CD4-positive, alpha-beta T cell treated with Interleukin-6 for 4 hours (primary cell): Measurements from ENCODE around the gene CFAP46.

ENCODE experiments used
- DNase-seq: peaks from one replicate; pipeline ENCODE4 v3.0.0-alpha.2; 2020; ENCODE audit warnings: mixed read lengths

The CFAP46 gene

DNA sequence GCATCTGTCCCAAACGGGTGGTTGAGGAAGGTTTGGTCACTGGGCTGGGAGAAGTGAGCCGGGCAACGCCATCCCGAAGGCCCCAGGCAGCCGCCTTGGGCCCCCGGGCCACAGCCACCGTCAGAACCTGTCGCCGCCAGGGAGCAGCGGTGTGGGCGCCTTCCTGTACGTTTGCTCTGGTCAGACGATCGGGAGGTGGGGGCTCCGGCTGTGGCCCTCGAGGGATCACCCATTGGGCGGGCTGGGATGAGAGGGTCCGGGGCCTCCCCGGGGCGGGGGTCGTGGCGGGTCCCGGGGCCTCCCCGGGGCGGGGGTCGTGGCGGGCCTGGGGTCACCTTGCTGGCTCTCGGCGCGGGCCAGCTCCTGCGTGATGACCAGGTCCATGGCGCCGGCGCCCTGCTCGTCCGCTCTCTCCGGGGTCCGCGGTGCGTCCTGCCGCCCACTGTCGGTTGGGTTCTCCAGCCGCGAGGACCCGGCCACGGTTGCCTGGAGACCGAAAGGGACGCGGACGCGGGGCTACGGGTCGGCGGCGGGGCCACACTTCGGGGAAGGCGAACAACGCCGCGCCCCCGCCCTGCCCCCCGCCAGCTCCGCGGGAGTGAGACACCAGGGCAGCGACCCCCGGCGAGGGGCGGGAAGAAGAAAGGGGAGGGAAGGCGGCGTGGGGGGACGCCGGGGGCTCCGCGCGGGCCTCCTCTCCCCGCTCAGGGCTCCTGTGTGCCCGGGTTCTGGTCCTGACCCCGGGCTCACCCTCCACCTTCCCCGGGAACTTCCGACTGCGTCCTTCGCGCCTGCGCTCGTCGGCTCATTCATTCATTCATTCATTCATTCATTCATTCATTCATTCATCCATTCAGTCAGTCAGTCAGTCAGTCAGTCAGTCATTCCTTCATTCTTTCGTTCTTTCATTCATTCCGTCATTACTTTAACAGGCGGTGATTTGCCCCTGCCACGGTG lies at the start of gene CFAP46:
CFAP46 (minus strand) TSS at position 470 of the 957 bp plus-strand sequence; CDS start at position 384, 86 bp downstream.
- no peak for DNase-seq

- no peak for DNase-seq
Measured at GRCh38 chr10:132991706-132992432, 49.5 kb upstream of the CFAP46 start.

DNA sequence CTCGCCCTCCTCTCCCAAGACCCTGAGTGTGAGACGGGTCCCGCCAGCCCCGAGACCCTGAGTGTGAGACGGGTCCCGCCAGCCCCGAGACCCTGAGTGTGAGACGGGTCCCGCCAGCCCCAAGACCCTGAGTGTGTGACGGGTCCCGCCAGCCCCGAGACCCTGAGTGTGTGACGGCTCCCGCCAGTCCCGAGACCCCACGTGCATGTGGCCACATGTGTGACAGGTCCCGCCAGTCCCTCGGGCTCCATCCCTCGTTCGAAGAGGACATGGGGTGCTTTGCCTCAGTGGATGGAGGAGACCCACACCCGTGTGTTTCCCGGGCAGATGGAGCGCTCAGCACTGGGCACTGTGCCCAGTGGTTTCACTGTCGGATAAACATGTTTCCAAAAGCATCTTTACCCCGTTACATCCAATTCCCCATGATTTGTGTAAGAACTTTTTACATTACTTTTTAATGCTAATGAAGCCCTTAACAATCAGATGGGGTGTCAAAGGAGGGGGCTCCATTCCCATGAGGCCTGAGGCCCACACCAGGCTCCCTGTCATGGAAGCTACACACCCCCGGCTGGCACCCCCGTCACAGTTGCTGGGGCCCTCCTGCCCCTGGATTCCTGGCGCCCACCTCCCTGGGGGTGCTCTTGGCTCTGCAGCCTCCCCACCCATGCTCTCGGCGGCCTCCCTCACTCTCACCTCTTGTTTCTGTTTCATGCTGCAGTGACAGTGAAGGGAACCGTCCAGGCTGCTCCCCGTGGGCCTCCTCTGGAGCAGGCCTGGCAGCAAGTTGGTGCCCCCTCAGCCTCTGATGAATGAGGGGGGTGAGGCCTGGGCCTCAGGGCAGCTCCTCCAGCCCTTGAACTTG lies 48.5 kb upstream of the CFAP46 start:
- DNase-seq: no peak

DNA sequence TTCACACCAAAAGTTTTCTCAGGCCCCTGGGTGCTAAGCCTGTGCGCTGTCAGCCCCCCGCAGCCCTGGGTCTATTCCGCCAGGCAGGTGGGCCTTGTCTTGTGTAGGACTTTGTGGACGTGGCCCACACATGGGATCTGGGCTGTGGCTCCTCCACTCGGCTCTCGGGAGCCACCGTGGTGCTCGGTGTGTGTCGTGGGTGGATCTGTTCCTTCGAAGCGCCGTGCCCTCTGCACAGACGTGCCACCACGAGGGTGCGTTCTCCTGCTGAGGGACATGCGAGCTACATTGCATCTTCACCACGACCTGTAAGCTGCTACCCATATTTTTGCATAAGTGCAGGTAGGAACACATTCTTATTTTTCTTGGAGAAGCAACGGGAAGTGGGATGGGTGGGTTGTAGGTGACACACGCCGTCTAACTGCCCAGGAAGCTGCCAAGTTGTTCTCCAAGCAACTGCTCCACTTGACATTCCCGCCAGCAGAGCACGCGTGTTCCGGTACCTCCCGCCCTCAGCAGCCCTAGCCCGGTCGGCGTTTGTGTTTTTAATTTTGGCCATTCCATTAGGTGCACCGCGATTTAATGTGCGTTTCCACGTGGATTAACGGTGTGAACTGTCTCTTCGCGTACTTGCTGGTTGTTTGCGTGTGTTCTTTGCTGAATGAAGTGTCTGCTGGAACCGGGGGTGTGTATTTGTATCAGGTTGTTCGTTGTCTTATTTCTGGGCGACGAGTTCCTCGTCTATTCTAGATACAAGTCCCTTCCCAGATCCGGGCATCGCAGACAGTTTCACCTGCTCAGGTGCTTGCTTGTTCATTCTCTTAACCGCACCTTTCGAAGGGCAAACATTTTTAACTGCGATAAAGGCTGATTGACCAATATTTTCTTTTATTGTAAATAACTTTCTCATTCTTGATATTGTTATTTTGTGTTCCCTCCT lies 47.4 kb upstream of the CFAP46 start:
- DNase-seq: no peak

GRCh38 chr10:132988988-132989387 lies 46.6 kb upstream of the CFAP46 start:
- no peak for DNase-seq

DNA sequence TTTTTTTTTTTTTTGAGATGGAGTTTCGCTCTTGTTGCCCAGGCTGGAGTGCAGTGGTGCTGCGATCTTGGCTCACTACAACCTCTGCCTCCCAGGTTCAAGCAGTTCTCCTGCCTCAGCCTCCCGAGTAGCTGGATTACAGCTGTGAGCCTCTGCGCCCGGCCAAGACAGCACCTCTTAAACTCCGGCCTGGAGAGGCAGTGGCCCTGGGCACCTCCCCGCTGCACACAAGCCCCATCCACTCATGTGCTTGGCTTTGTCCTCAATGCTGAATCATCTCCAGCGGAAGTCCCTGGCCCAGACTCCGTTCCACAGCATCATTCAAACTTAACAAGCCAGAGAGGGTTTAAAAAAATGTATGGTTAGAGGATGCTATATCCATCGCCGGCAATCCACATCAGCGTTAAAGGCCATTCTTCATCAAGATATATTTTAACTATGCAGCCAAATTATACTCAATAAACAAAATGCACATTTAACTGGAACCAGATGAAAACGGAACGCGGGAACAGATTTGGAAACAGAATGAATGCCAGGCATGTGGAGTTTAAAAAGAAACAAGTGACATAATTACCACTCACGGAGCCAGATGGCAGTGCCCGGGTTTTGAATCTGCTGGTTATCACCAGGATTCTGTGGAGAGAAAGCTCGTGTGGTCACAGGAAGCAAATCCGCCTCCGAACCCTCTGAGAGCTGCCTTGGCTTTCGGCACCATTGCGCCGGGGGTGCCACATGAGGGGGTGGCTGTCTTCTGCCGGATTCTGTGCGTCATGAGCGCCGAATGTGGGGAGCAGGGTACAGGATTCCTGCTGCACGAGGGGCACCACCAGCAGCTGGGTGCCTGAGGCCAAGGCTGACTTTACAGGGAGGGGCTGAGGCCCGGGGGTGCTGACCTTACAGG lies 45.6 kb upstream of the CFAP46 start:
- DNase-seq: no peak

DNA sequence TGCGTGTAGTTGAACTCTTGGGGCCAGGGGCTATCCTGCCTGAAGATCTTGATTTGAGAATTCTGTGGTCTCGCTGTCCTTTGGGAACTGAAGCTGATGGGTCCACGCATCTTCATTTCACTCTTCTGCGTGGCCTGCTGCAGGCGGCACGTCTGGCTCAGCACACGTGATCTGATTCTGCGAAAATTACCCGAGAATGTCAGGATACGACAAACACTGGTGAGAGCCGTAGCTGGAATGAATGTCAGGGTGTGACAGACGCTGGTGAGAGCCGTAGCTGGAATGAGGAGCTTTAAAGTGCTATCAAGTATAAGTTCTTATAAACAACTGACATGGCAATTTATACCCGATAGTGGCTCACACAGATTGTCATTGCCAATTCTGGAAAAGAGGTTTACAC lies 44.6 kb upstream of the CFAP46 start:
- DNase-seq: no peak

DNA sequence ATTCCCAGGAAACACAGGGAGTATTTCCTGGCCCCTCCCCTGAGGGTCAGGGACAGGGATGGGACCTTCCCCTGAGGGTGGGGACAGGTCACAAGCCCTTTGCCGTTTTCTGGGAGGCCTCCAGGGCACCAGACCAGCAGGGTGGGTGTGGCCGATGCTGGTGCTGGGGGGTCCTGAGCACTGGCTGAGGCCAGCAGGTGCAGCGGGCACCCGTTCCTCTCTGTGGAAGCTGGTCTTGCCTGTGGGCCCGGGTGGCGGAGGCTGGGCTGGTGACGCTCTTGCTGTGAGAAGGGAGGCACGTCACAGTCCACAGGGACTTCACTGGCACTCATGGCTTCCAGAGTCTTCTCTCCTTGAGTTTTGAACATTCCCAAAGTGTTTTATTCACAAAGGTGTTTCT lies 44.2 kb upstream of the CFAP46 start:
- no peak for DNase-seq

DNA sequence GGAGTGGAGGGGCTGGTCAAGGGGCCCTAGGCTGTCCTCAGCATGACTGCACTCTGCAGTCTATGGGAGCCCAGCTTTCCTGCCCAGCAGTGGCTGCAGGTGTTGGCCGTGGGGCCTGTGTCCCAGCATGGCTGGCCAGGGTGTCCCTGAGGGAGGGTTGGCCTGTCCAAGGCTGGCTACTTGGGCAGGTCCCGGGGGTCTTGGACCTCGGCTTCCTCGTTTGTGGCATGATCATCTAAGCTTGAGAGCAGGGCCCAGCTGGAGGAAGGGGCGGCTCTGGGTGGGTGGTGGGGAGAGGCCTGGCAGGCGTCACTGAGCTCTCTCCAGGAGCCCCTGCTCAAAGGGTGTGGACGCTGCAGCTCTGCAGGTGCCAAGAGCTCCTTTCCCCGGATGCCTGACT lies 43.7 kb upstream of the CFAP46 start:
- DNase-seq: no peak

GRCh38 chr10:132985546-132985900 lies 43.2 kb upstream of the CFAP46 start:
- no peak for DNase-seq

DNA sequence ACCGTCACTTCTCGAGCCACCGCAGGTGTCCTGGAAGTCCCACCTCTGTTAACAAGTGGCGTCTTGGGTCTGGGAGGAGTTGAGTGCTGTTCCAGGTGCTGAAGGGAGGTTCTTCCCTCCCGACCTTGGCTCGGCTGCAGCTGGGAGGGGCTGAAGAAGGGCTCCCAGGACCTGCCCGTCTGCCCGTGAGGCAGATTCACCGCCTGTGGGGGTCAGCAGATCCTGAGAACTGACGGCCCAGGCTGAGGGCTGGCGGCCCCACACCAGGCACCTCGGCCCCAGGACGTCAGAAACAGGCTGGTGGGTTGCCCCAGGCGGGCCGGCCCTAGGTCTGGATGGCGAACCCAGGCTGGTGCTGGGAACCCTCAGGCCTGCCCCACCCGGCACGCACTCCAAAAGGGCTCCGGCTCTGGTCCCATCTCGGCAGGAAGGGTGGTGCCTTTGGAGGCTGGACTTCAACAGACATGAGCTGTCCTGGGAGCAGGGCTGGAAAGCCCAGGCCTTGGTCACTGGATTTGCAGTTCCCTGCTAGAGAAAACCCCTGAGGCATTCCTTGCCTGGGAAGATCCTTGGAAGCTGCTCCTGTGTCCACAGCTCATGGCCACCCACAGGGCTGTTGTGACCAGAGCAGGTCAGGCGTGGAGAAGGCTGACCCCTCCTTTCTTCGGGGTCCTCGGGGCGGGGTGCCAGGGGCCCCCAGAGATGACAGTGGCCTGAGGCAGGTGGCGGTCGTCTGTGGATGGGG lies 42.6 kb upstream of the CFAP46 start:
- no peak for DNase-seq

- no peak for DNase-seq
Measured at GRCh38 chr10:132984008-132984295, 41.6 kb upstream of the CFAP46 start.

- DNase-seq: no peak
Measured at GRCh38 chr10:132983252-132984007, 41.1 kb upstream of the CFAP46 start.

GRCh38 chr10:132982301-132982989 lies 40.1 kb upstream of the CFAP46 start:
- DNase-seq: no peak

DNA sequence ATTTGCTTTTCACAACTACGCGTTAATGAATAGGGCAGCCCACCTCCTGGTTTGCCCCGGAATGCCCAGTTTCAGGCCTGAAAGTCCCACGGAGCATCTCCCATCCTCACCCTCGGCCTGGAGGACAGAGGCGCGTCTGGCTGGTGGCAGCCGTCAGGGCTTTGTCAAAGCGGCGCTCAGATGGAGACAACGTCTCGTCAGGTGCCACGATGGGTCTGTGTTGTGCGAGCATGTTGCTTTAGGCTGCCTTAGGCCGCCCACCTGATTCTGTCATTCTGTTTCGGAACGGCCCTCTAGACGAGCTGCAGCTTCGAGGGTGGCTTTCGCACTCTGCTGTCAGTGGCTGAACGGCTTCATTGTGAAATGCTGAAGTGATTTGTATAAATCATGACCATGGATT lies 39.4 kb upstream of the CFAP46 start:
- DNase-seq: no peak

DNA sequence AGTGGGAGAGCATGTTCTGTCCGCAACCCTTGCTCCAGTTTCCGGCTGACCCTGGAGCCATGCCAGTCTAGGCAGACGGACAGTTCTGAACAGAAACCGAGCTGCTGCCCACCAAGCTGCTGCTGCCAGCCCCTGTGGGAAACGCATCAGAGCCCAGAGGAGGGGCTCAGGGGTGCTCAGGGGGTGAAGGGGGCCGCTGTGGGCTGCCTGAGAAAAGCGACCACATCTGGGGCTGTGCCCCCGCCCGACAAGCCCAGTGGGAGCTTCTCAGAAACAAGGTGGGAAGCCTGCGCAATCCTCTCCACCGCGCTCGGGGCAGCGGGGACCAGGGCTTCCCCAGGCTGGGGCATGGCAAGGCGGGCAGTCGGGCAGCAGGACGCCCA lies 38.8 kb upstream of the CFAP46 start:
- no peak for DNase-seq

GRCh38 chr10:132980426-132981172 lies 38.2 kb upstream of the CFAP46 start:
- no peak for DNase-seq
